Activated T-cell treated with anti-CD3 and anti-CD28 coated beads for 4 hours (primary cell): ENCODE data around the gene HDAC4.

Source experiments
- DNase-seq: peaks from one replicate; pipeline ENCODE4 v3.0.0-alpha.2; 2020

HDAC4 gene

GRCh38 chr2:239193925-239194677 lies 206.7 kb downstream of the HDAC4 start:
- DNase-seq = no peak

GRCh38 chr2:239193401-239193811 lies 207.4 kb downstream of the HDAC4 start:
- DNase-seq = no peak

- DNase-seq = no peak
These were observed 207.8 kb downstream of the HDAC4 start for GRCh38 chr2:239192975-239193374.

GRCh38 chr2:239192456-239192855 lies 208.4 kb downstream of the HDAC4 start:
- DNase-seq = no peak

GRCh38 chr2:239190921-239191885 lies 209.6 kb downstream of the HDAC4 start:
- DNase-seq = no peak

- DNase-seq = no peak
These were observed 210.5 kb downstream of the HDAC4 start for GRCh38 chr2:239190361-239190760.

- no peak for DNase-seq
These were observed 211.1 kb downstream of the HDAC4 start for GRCh38 chr2:239189711-239190131.

GRCh38 chr2:239188536-239188935 lies 212.3 kb downstream of the HDAC4 start:
- DNase-seq = no peak

- no peak for DNase-seq
These were observed 213.2 kb downstream of the HDAC4 start for GRCh38 chr2:239187464-239188253.

GRCh38 chr2:239186516-239187357 lies 214.1 kb downstream of the HDAC4 start:
- DNase-seq = no peak

GRCh38 chr2:239184968-239185903 lies 215.6 kb downstream of the HDAC4 start:
- DNase-seq = no peak

- no peak for DNase-seq
These were observed 216.6 kb downstream of the HDAC4 start for GRCh38 chr2:239184179-239184578.

GRCh38 chr2:239182981-239183791 lies 217.6 kb downstream of the HDAC4 start:
- no peak for DNase-seq

GRCh38 chr2:239181903-239182581 lies 218.8 kb downstream of the HDAC4 start:
- DNase-seq = no peak

- DNase-seq = no peak
These were observed 219.5 kb downstream of the HDAC4 start for GRCh38 chr2:239181074-239181902.

- no peak for DNase-seq
These were observed 220.2 kb downstream of the HDAC4 start for GRCh38 chr2:239180526-239181073.

GRCh38 chr2:239179851-239180371 lies 220.9 kb downstream of the HDAC4 start:
- DNase-seq = no peak

GRCh38 chr2:239178954-239179353 lies 221.9 kb downstream of the HDAC4 start:
- no peak for DNase-seq
